Suprapubic skin (tissue), 3 donors: Measurements from ENCODE around the gene TRIO.

Source experiments
- POLR2A ChIP-seq, 2 donors: fragments of 450-650 bp; IDR thresholded peaks; one replicate each; pipeline ENCODE4 v1.6.1; 2017; ENCODE audit warnings: antibody characterized with exemption in 2 of 2, mild to moderate bottlenecking in 2 of 2, moderate library complexity in 2 of 2
- TF ChIP-seq, protein P1 (sequence below), 2 donors: fragments of 200-600 bp in 1 of 2; fragments of 450-650 bp in 1 of 2; sonication (generic) in 1 of 2; IDR thresholded peaks; one replicate each; pipeline ENCODE4 v1.5.1; 2016 to 2019; ENCODE audit warnings: antibody characterized with exemption in 2 of 2, mild to moderate bottlenecking in 1 of 2, moderate library complexity in 1 of 2

DNA sequence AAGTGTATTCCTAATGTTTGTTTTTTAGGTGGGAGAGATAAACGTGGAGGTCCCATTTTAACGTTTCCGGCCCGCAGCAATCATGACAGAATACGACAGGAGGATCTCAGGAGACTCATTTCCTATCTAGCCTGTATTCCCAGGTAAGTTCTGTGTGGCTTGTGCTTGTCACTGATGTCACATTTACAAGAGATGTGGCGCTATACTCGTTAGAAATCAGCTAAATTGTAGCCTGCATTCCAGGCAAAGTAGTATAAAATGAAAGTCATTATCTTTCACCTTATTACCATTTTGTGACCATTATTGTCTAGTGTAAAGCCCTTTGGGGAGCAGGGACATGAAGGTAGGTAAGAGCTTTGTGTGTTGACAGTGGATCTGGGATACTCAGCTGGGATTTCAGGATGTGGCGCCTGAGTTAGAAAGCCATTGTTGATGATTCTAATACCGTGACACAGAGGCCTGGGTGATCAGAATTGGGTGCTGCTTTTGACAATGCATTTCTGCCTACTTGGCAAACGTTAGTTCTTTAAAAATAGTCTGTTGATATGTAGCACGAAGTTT, 137.2 kb downstream of the TRIO start:
- TF ChIP-seq POLR2A (IDR thresholded peaks at IDR 0.05): no peak
- TF ChIP-seq, protein P1, sequence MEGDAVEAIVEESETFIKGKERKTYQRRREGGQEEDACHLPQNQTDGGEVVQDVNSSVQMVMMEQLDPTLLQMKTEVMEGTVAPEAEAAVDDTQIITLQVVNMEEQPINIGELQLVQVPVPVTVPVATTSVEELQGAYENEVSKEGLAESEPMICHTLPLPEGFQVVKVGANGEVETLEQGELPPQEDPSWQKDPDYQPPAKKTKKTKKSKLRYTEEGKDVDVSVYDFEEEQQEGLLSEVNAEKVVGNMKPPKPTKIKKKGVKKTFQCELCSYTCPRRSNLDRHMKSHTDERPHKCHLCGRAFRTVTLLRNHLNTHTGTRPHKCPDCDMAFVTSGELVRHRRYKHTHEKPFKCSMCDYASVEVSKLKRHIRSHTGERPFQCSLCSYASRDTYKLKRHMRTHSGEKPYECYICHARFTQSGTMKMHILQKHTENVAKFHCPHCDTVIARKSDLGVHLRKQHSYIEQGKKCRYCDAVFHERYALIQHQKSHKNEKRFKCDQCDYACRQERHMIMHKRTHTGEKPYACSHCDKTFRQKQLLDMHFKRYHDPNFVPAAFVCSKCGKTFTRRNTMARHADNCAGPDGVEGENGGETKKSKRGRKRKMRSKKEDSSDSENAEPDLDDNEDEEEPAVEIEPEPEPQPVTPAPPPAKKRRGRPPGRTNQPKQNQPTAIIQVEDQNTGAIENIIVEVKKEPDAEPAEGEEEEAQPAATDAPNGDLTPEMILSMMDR (IDR thresholded peaks at IDR 0.05): no peak
